Upper lobe of left lung (tissue), 6 donors: ENCODE results near the gene SLC10A1. TPM values are rescaled to one million over a fixed set of nuclear protein-coding genes. Genes with fewer than 3 reads are reported as not detected.

ENCODE experiments used
- ATAC-seq, 2 donors: fragments of 200-7000 bp; cut with Tn5 transposase; one replicate each; pipeline ENCODE4 v1.9.1; 2022; ENCODE audit warnings: mild to moderate bottlenecking in 2 of 2, moderate library complexity in 2 of 2; ENCODE audit not compliant: low FRiP score in 2 of 2
- DNase-seq, 2 donors: peaks; one replicate each; pipeline ENCODE4 v3.0.0-alpha.2; 2019 to 2020
- H3K27ac ChIP-seq, 4 donors: fragments of 200-600 bp; sonication (generic); one replicate each; pipeline ENCODE4 v1.5.1; 2016 to 2019
- H3K27me3 ChIP-seq, 4 donors: fragments of 200-600 bp; sonication (generic); one replicate each; pipeline ENCODE4 v1.5.1; 2017 to 2019
- H3K36me3 ChIP-seq, 4 donors: fragments of 200-600 bp; sonication (generic); one replicate each; pipeline ENCODE4 v1.5.1; 2016 to 2019
- H3K4me1 ChIP-seq, 4 donors: fragments of 200-600 bp; sonication (generic); one replicate each; pipeline ENCODE4 v1.5.1; 2018 to 2019
- H3K4me3 ChIP-seq, 4 donors: fragments of 200-600 bp; sonication (generic); one replicate each; pipeline ENCODE4 v1.5.1; 2017 to 2019; ENCODE audit warnings: mild to moderate bottlenecking in 2 of 4, moderate library complexity in 1 of 4
- H3K9me3 ChIP-seq, 4 donors: fragments of 200-600 bp; sonication (generic); one replicate each; pipeline ENCODE4 v1.5.1; 2018 to 2019
- EP300 ChIP-seq, 4 donors: sonication (generic); formaldehyde crosslinking; IDR thresholded peaks; one replicate each; pipeline ENCODE4 v1.5.1; 2017; ENCODE audit warnings: antibody characterized with exemption in 4 of 4, control low read depth in 2 of 4
- POLR2A ChIP-seq, 4 donors: fragments of 450-650 bp; IDR thresholded peaks; one replicate each; pipeline ENCODE4 v1.5.1; 2016 to 2017; ENCODE audit warnings: antibody characterized with exemption in 4 of 4, mild to moderate bottlenecking in 2 of 4
- POLR2AphosphoS5 ChIP-seq, 2 donors: sonication (generic); formaldehyde crosslinking; IDR thresholded peaks; one replicate each; pipeline ENCODE4 v1.5.1; 2017; ENCODE audit warnings: antibody characterized with exemption in 2 of 2
- WGBS, 2 donors: methylation state at CpG; one replicate each; pipeline ENCODE4 v1.1.5; 2017 to 2018; 5-methylcytosine and 5-hydroxymethylcytosine counted together
- total RNA-seq, 6 donors: library from RNA; depleted of rRNA in 4 of 6; stranded (reverse); fragments of >200 nt in 4 of 6; gene quantifications; one replicate each; pipeline versions ENCODE4 v1.1.0 to v1.2.1, GENCODE V29; 2016 to 2021
- TF ChIP-seq, protein P1 (sequence below), 6 experiments: fragments of 450-650 bp in 4 of 6; fragments of 200-600 bp in 2 of 6; sonication (generic) in 2 of 6; IDR thresholded peaks; one replicate each; pipeline ENCODE4 v1.5.1; 2016 to 2019; ENCODE audit warnings: antibody characterized with exemption in 6 of 6
- donor health status: DM: no; HTN: no; CAD: no; lungs with moderate emphysema.
- donor health status: DM: no; HTN: yes; CAD: no; lungs with severe emphysema.

SLC10A1 gene
- total RNA-seq, 6 donors from 2014 or later = not detected

DNA sequence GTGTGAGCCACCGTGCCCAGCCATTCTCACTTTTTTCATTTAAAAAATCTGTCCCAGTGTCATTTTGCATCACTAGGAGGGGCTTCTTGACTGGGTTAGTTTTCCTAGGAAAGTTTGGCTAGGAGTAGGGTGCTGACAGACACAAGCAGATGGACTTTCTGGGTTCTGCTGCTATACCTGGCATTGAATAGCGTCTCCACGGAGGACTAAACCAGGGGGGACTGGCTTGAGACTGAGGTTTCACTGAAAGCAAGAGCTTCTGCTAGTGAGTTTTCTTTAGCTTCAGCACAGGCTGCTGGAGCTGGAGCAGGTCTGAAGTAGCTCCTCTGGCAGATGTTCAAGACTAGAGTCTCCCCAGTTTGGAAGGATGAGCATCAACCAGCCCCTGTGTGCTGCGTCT, 1.4 kb downstream of the SLC10A1 start:
- Histone ChIP-seq H3K4me1 (peaks cover 0 to 15% (median 4%) of the 10 kb centered on the region in 4 donors), H3K27me3 (no peaks in the 10 kb centered on the region), H3K27ac (no peak overlapping the region), H3K4me3 (no peak overlapping the region), H3K36me3 (no peaks in the 10 kb centered on the region), H3K9me3 (no peaks in the 10 kb centered on the region)
- ATAC-seq (no peak), DNase-seq (no peak)
- no peak for TF ChIP-seq POLR2A (IDR thresholded peaks at IDR 0.05)
- TF ChIP-seq, protein P1, sequence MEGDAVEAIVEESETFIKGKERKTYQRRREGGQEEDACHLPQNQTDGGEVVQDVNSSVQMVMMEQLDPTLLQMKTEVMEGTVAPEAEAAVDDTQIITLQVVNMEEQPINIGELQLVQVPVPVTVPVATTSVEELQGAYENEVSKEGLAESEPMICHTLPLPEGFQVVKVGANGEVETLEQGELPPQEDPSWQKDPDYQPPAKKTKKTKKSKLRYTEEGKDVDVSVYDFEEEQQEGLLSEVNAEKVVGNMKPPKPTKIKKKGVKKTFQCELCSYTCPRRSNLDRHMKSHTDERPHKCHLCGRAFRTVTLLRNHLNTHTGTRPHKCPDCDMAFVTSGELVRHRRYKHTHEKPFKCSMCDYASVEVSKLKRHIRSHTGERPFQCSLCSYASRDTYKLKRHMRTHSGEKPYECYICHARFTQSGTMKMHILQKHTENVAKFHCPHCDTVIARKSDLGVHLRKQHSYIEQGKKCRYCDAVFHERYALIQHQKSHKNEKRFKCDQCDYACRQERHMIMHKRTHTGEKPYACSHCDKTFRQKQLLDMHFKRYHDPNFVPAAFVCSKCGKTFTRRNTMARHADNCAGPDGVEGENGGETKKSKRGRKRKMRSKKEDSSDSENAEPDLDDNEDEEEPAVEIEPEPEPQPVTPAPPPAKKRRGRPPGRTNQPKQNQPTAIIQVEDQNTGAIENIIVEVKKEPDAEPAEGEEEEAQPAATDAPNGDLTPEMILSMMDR (IDR thresholded peaks at IDR 0.05) = no peak
- TF ChIP-seq EP300 (IDR thresholded peaks at IDR 0.05) = no peak
- no peak for TF ChIP-seq POLR2AphosphoS5 (IDR thresholded peaks at IDR 0.05)
- WGBS, 2 donors = 67 to 75% methylated on average over 3 to 4 of the region's 4 CpGs

DNA sequence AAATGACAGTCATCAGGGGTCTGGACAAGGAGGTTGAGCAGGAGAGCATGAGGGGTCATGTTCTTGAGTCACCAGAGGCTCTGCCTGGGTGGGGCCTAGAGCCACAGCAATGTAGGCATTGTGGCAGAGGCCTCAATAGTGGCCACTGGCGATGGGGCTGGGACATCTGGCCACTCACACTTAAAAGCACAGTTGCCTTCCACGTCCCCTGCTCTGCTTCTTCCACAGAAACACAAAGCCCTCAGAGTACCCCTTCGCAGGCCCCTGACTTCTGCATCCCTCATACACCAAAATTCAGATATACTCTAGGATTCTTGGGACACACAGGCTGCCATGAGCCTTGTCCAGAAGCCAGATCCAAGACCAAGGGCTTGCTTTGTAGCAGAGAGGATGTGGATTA, 2.2 kb downstream of the SLC10A1 start:
- no peak overlapping the region for H3K4me3 ChIP-seq
- TF ChIP-seq EP300 (IDR thresholded peaks at IDR 0.05) = no peak
- no peak for TF ChIP-seq POLR2A (IDR thresholded peaks at IDR 0.05)
- TF ChIP-seq POLR2AphosphoS5 (IDR thresholded peaks at IDR 0.05) = no peak
- TF ChIP-seq, protein P1 (IDR thresholded peaks at IDR 0.05) = no peak
- H3K9me3 ChIP-seq = no peaks in the 10 kb centered on the region
- no peak for ATAC-seq
- DNase-seq = no peak
- H3K36me3 ChIP-seq = no peaks in the 10 kb centered on the region
- H3K4me1 ChIP-seq = peaks cover 0 to 15% (median 4%) of the 10 kb centered on the region in 4 donors
- no peaks in the 10 kb centered on the region for H3K27me3 ChIP-seq
- no peak overlapping the region for H3K27ac ChIP-seq
- WGBS, 2 donors = 82 to 90% methylated on average over 3 of the region's 3 CpGs

GRCh38 chr14:69792887-69793421, 4.1 kb downstream of the SLC10A1 start:
- no peaks in the 10 kb centered on the region for H3K27me3 ChIP-seq
- DNase-seq (no peak), ATAC-seq (no peak)
- TF ChIP-seq EP300 (IDR thresholded peaks at IDR 0.05) (no peak), POLR2A (IDR thresholded peaks at IDR 0.05) (no peak), POLR2AphosphoS5 (IDR thresholded peaks at IDR 0.05) (no peak)
- TF ChIP-seq, protein P1 (IDR thresholded peaks at IDR 0.05) = no peak
- H3K4me3 ChIP-seq = no peak overlapping the region
- peaks cover 0 to 13% (median 4%) of the 10 kb centered on the region in 4 donors for H3K4me1 ChIP-seq
- WGBS, 2 donors = 88 to 92% methylated on average over 7 of the region's 7 CpGs
- H3K36me3 ChIP-seq = no peaks in the 10 kb centered on the region
- no peaks in the 10 kb centered on the region for H3K9me3 ChIP-seq
- H3K27ac ChIP-seq = no peak overlapping the region

DNA sequence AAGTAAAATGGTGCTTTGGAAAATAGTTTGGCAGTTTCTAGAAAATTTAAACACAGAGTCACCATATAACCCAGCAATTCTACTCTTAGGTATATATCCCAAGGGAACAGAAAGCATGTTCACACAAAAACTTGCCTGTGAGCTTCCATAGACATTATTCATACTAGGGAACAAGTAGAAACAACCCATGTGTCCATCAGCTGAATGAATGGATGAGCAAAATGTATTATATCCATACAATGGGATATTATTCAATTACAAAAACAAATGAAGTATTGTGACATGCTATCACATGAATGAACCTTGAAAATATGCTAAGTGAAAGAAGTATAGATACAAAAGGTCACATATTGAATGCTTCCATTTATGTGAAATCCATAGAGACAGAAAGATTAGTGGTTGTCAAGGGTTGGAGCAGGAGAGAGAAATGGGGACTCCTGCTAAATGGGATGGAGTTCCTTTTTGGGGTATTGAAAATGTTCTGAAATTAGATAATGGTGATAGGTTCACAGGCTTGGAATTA, 7.9 kb downstream of the SLC10A1 start:
- H3K4me1 ChIP-seq = no peaks in the 10 kb centered on the region
- H3K27ac ChIP-seq = no peak overlapping the region
- ATAC-seq = no peak
- no peak overlapping the region for H3K4me3 ChIP-seq
- no peaks in the 10 kb centered on the region for H3K27me3 ChIP-seq
- H3K9me3 ChIP-seq = no peaks in the 10 kb centered on the region
- H3K36me3 ChIP-seq = peaks cover 0 to 6% (median 0%) of the 10 kb centered on the region in 4 donors
- TF ChIP-seq EP300 (IDR thresholded peaks at IDR 0.05) (no peak), POLR2AphosphoS5 (IDR thresholded peaks at IDR 0.05) (no peak), POLR2A (IDR thresholded peaks at IDR 0.05) (no peak)
- TF ChIP-seq, protein P1 (IDR thresholded peaks at IDR 0.05) = no peak
- DNase-seq = no peak

GRCh38 chr14:69786603-69787002, 10.4 kb downstream of the SLC10A1 start:
- H3K27me3 ChIP-seq = no peaks in the 10 kb centered on the region
- H3K27ac ChIP-seq = no peak overlapping the region
- 96 to 97% methylated on average over 3 of the region's 3 CpGs for WGBS, 2 donors
- H3K4me1 ChIP-seq = no peaks in the 10 kb centered on the region
- ATAC-seq (no peak), DNase-seq (no peak)
- TF ChIP-seq, protein P1 (IDR thresholded peaks at IDR 0.05) = no peak
- TF ChIP-seq EP300 (IDR thresholded peaks at IDR 0.05) = no peak
- no peak for TF ChIP-seq POLR2AphosphoS5 (IDR thresholded peaks at IDR 0.05)
- no peak for TF ChIP-seq POLR2A (IDR thresholded peaks at IDR 0.05)
- peaks cover 0 to 6% (median 1%) of the 10 kb centered on the region in 4 donors for H3K36me3 ChIP-seq
- H3K9me3 ChIP-seq = no peaks in the 10 kb centered on the region
- no peak overlapping the region for H3K4me3 ChIP-seq
